Common myeloid progenitor, CD34-positive (primary cell): ENCODE data around the gene AMELX. TPM values are rescaled to one million over a fixed set of nuclear protein-coding genes. Genes with fewer than 3 reads are reported as not detected.

Source experiments
- CTCF ChIA-PET: fragments of 350-600 bp; sonication (Branson Sonifier 250); formaldehyde crosslinking; loops from one replicate; lab custom pipeline; 2021; ENCODE audit warnings: antibody characterized with exemption; lab: Charles Lee
- POLR2A ChIA-PET: fragments of 350-600 bp; sonication (Branson Sonifier 250); formaldehyde crosslinking; loops from one replicate; lab custom pipeline; 2021; ENCODE audit warnings: antibody characterized with exemption; lab: Charles Lee
- DNase-seq, 3 donors: peaks; one replicate each; pipeline versions ENCODE4 v3.0.0 to v3.0.0-alpha.2; 2013
- H3K27ac ChIP-seq, 2 experiments: 1 replicate in 1 of 2; 2 replicates in 1 of 2; pipeline ENCODE4 v1.7.0; 2013; ENCODE audit warnings: inconsistent platforms in 2 of 2, low read length in 2 of 2, mild to moderate bottlenecking in 2 of 2, low read depth in 1 of 2, moderate library complexity in 1 of 2; ENCODE audit not compliant: severe bottlenecking in 2 of 2, insufficient read depth in 1 of 2, poor library complexity in 1 of 2
- H3K27me3 ChIP-seq, 5 experiments: replicated peaks in 2 of 5; 1 replicate in 3 of 5; 2 replicates in 2 of 5; pipeline versions ENCODE4 v1.6.1 to v1.7.0; 2013; ENCODE audit warnings: low read length in 4 of 5, mild to moderate bottlenecking in 2 of 5, moderate library complexity in 2 of 5, inconsistent platforms in 1 of 5; ENCODE audit not compliant: insufficient read depth in 5 of 5, control insufficient read depth in 4 of 5
- H3K36me3 ChIP-seq, 4 experiments: 1 replicate in 2 of 4; 2 replicates in 2 of 4; pipeline versions ENCODE4 v1.6.1 to v1.7.0; 2013; ENCODE audit warnings: low read length in 3 of 4, control low read depth in 1 of 4, mild to moderate bottlenecking in 1 of 4; ENCODE audit not compliant: control insufficient read depth in 4 of 4, insufficient read depth in 4 of 4
- H3K4me1 ChIP-seq, 4 experiments: 1 replicate in 3 of 4; 2 replicates in 1 of 4; pipeline versions ENCODE4 v1.6.1 to v1.7.1; 2013; ENCODE audit warnings: low read length in 3 of 4, mild to moderate bottlenecking in 3 of 4, control low read depth in 1 of 4, inconsistent platforms in 1 of 4, moderate library complexity in 1 of 4; ENCODE audit not compliant: control insufficient read depth in 4 of 4, insufficient read depth in 4 of 4; ENCODE audit errors: control extremely low read depth in 1 of 4
- H3K4me3 ChIP-seq, 7 experiments: 1 replicate in 4 of 7; 2 replicates in 3 of 7; pipeline versions ENCODE4 v1.5.1 to v1.7.0; 2013; ENCODE audit warnings: mild to moderate bottlenecking in 7 of 7, low read length in 6 of 7, moderate library complexity in 6 of 7, inconsistent platforms in 2 of 7, low read depth in 2 of 7, control low read depth in 1 of 7; ENCODE audit not compliant: insufficient read depth in 4 of 7, control insufficient read depth in 1 of 7; ENCODE audit errors: extremely low read depth in 1 of 7
- H3K9me3 ChIP-seq, 5 experiments: 1 replicate in 4 of 5; 2 replicates in 1 of 5; pipeline versions ENCODE4 v1.6.1 to v1.7.1; 2013; ENCODE audit warnings: low read length in 4 of 5, mild to moderate bottlenecking in 2 of 5, inconsistent platforms in 1 of 5, low read depth in 1 of 5, moderate library complexity in 1 of 5; ENCODE audit not compliant: control insufficient read depth in 4 of 5, insufficient read depth in 2 of 5; ENCODE audit errors: control extremely low read depth in 1 of 5
- WGBS: methylation state at CpG from one replicate; pipeline ENCODE4 v1.1.5; 2013; ENCODE audit not compliant: insufficient coverage; 5-methylcytosine and 5-hydroxymethylcytosine counted together
- polyA plus RNA-seq: library from polyadenylated mRNA; unstranded; fragments of 120-200 nt; gene quantifications from one replicate; pipeline ENCODE4 v1.2.1, GENCODE V29; 2013

Gene AMELX
- polyA plus RNA-seq: not detected

DNA sequence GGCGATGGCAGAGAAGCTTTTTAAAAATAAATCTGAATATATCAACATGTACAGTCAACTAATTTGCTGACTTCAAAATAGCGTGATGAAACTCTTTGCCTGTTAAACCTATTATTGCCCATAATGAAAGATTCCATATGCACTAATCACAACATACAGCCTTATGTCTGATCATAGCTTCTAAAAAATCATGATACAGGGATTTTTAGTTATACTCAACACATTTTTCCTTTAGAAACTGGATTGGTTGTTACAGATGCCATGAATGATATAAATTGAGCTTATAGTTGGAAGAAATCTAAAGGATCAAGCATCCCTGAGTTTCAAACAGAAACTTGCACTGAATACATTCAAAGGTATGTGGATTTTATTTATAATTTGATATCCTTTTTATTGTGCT lies at the start of gene AMELX:
TSS of gene AMELX (plus strand) at position 301 of the 400 bp plus-strand sequence. CDS start 1,376 bp downstream, outside the sequence.
- POLR2A ChIA-PET: no interaction called here
- peaks cover 0 to 2% (median 0%) of the 10 kb centered on the region in 4 experiments for H3K4me1 ChIP-seq
- WGBS: 100% methylated on average over 1 of the region's 2 CpGs

DNA sequence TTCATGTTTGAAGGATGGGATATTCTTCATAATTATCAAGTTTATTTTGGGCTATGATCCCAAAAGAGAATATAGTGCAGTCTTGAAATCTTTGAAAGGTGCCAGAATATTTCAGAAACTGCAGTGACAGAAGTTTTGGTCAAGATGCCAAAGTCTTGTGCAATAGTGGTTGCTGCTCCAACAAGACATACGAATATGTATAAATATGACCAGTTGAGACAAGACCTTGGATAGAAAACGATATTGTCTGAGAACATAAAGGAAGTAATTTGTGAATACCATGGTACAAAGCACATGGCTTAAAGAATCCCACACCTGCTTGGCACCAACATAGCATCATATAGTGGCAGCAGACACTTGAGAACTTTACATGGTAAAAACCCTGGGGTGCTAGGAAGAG lies 48.6 kb upstream of the AMELX start:
- DNase-seq: no peak
- H3K36me3 ChIP-seq: no peaks in the 10 kb centered on the region
- no peak overlapping the region for H3K4me3 ChIP-seq
- no peaks in the 10 kb centered on the region for H3K9me3 ChIP-seq
- no peaks in the 10 kb centered on the region for H3K4me1 ChIP-seq
- WGBS: 100% methylated on average over 1 of the region's 2 CpGs
- H3K27ac ChIP-seq: no peak overlapping the region
- CTCF ChIA-PET: no interaction called here
- POLR2A ChIA-PET: no interaction called here
- H3K27me3 ChIP-seq: no peaks in the 10 kb centered on the region

More for the DNA sequence above, at the start of gene AMELX:
- no peaks in the 10 kb centered on the region for H3K36me3 ChIP-seq
- H3K9me3 ChIP-seq: no peaks in the 10 kb centered on the region
- H3K4me3 ChIP-seq: no peak within 1 kb of the TSS
- CTCF ChIA-PET: no interaction called here
- H3K27me3 ChIP-seq: peaks cover 0 to 3% (median 0%) of the 10 kb centered on the region in 5 experiments
- H3K27ac ChIP-seq: no peak within 1 kb of the TSS
- DNase-seq: no peak

DNA sequence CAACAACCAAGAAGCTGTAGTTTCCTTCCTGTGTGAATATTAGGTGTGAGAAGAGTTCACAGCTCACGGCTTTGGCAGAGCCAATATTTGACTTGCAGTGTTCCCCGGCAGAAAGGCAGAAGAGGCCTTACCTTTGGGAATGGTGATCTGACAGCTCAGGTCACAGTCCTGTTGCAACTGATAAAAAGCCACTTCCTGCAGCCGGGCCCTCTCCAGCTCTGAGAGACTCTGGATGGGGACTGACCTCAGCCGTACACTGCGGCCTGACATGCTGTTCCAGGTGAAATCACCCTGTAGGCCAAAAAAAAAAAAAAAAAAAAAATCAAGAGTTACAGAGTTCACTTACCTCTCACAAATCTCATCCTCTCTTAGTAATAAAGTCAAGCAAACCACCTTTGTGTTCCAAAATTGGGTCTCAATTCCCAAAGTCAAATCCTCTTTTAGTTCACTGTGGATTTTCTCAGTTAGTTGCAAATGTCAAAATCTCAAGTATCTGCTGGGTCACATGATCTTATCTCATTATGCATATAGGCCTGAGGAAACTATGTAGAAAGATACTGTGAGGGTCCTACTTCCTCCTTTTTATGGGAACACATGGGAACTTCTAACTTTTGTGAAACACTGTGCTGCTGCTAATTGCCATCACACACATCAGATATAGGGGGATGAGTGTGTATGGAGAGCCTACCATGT lies 38.6 kb upstream of the AMELX start:
- Histone ChIP-seq H3K4me3 (no peak overlapping the region), H3K4me1 (peaks cover 0 to 8% (median 1%) of the 10 kb centered on the region in 4 experiments), H3K36me3 (no peaks in the 10 kb centered on the region), H3K9me3 (no peaks in the 10 kb centered on the region), H3K27ac (no peak overlapping the region), H3K27me3 (no peaks in the 10 kb centered on the region)
- ChIA-PET POLR2A (no interaction called here), CTCF (interaction anchor here (0.8 kb wide), 1 partner anchor 31 kb away, joined by 3 read pairs; no protein-coding TSS in a partner anchor)
- WGBS: 60% methylated on average over 3 of the region's 5 CpGs
- peak; percentile 8 to 44 (median 28) for DNase-seq

- ChIA-PET POLR2A (no interaction called here), CTCF (no interaction called here)
- no CpG with 5 or more reads among the region's 2 CpGs for WGBS
- no peaks in the 10 kb centered on the region for H3K9me3 ChIP-seq
- DNase-seq: no peak
- no peaks in the 10 kb centered on the region for H3K36me3 ChIP-seq
- H3K27me3 ChIP-seq: no peaks in the 10 kb centered on the region
- H3K27ac ChIP-seq: peak overlapping the region in 1 of 2 experiments; percentile 49
- peaks cover 0 to 8% (median 1%) of the 10 kb centered on the region in 4 experiments for H3K4me1 ChIP-seq
- no peak overlapping the region for H3K4me3 ChIP-seq
Measured at GRCh38 chrX:11257290-11257689, 35.9 kb upstream of the AMELX start.

DNA sequence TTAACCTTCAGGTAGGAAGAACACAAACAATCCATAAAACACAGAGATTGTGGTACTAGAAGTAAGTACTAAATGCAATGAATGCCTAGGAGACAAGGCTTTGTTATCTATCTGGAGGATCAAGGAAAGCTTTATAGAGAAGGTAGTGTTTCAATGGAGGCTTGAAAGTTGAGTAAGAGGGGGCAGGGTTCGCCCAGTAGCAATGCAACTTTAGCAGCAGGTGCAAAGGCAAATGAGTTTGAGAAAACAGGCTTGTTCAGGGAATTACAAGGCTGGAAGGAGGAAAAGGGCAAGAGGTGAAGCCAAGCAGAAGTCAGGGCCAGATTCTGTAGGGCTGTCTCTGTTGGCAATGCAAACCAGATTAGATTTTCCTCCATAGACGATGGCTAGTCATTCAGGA lies 35.5 kb upstream of the AMELX start:
- Histone ChIP-seq H3K4me3 (no peak overlapping the region), H3K27ac (no peak overlapping the region), H3K4me1 (peaks cover 0 to 8% (median 1%) of the 10 kb centered on the region in 4 experiments), H3K9me3 (no peaks in the 10 kb centered on the region), H3K36me3 (no peaks in the 10 kb centered on the region), H3K27me3 (no peaks in the 10 kb centered on the region)
- 82% methylated on average over 2 of the region's 2 CpGs for WGBS
- ChIA-PET POLR2A (no interaction called here), CTCF (no interaction called here)
- DNase-seq: no peak

- CTCF ChIA-PET: no interaction called here
- WGBS: no CpG with 5 or more reads among the region's 1 CpG
- H3K4me3 ChIP-seq: no peak overlapping the region
- no peaks in the 10 kb centered on the region for H3K36me3 ChIP-seq
- POLR2A ChIA-PET: no interaction called here
- H3K9me3 ChIP-seq: no peaks in the 10 kb centered on the region
- H3K27me3 ChIP-seq: no peaks in the 10 kb centered on the region
- no peak overlapping the region for H3K27ac ChIP-seq
- no peak for DNase-seq
- H3K4me1 ChIP-seq: peaks cover 0 to 6% (median under 1%) of the 10 kb centered on the region in 4 experiments
Measured at GRCh38 chrX:11259437-11259836, 33.8 kb upstream of the AMELX start.

GRCh38 chrX:11261260-11261659 lies 32.0 kb upstream of the AMELX start:
- ChIA-PET POLR2A (no interaction called here), CTCF (no interaction called here)
- no peak for DNase-seq
- WGBS: no CpG with 5 or more reads among the region's 1 CpG
- no peak overlapping the region for H3K27ac ChIP-seq
- no peaks in the 10 kb centered on the region for H3K27me3 ChIP-seq
- no peaks in the 10 kb centered on the region for H3K9me3 ChIP-seq
- no peaks in the 10 kb centered on the region for H3K36me3 ChIP-seq
- H3K4me1 ChIP-seq: peaks cover 0 to 5% (median 0%) of the 10 kb centered on the region in 4 experiments
- H3K4me3 ChIP-seq: no peak overlapping the region
